ENCODE measurements around the gene SMARCD3.

Gene SMARCD3

GRCh38 chr7:151206914-151207313 is 41.6 kb downstream of the SMARCD3 start:
- no peak for DNase-seq

- DNase-seq, result no peak
Measured at GRCh38 chr7:151205730-151206129, 42.8 kb downstream of the SMARCD3 start.

- DNase-seq, result no peak
Measured at GRCh38 chr7:151204383-151205032, 44.0 kb downstream of the SMARCD3 start.

- no peak for DNase-seq
Measured at GRCh38 chr7:151202836-151203235, 45.7 kb downstream of the SMARCD3 start.

- no peak for DNase-seq
Measured at GRCh38 chr7:151201751-151202150, 46.7 kb downstream of the SMARCD3 start.

GRCh38 chr7:151201344-151201743 is 47.1 kb downstream of the SMARCD3 start:
- DNase-seq, result no peak

GRCh38 chr7:151198945-151199848 is 49.3 kb downstream of the SMARCD3 start:
- peak; percentile 55 for DNase-seq

GRCh38 chr7:151197932-151198331 is 50.6 kb downstream of the SMARCD3 start:
- DNase-seq, result no peak

GRCh38 chr7:151195616-151196450 is 52.7 kb downstream of the SMARCD3 start:
- DNase-seq, result no peak

- DNase-seq, result no peak
Measured at GRCh38 chr7:151194188-151194587, 54.3 kb downstream of the SMARCD3 start.

GRCh38 chr7:151193203-151193978 is 55.1 kb downstream of the SMARCD3 start:
- no peak for DNase-seq

GRCh38 chr7:151192002-151192539 is 56.4 kb downstream of the SMARCD3 start:
- no peak for DNase-seq

GRCh38 chr7:151191544-151191943 is 57.0 kb downstream of the SMARCD3 start:
- DNase-seq, result no peak

GRCh38 chr7:151189038-151189437 is 59.5 kb downstream of the SMARCD3 start:
- DNase-seq, result no peak

All from right forelimb (tissue), 1 donor.